ENCODE measurements around the gene MAD2L2.

Gene MAD2L2

GRCh38 chr1:11681071-11681771 lies at the start of gene MAD2L2:
Gene MAD2L2, minus strand, starts transcription at chr1:11681148. Its CDS starts 547 bp downstream, at chr1:11680601.
- FAIRE-seq, result peak; percentile 53
- DNase-seq (ENCODE audit: low spot score), result peak; percentile 97

DNA sequence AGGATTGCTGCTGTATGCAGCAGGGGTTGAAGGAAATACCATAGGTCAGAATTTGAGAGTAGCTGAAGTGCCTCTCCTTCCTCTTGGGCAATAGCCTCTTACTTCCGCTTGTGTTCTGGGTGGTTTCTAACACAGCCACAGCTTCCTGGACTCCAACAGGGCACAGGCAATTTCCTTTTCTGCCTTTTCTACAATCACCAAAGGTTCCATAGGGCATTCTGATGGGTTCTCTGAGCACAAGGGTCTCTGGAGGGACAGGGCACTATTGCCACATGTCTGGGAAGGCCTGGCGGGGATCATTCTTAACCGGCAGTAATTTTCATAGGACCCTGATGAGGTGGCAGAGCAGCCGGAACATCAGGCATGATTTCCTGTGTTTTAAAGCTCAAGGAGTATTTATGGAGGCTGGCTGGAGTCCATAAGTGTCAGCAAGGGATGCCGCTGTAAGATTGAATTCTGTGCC lies 49.5 kb upstream of the MAD2L2 start:
- DNase-seq (ENCODE audit: low spot score) (no peak), FAIRE-seq (no peak)

DNA sequence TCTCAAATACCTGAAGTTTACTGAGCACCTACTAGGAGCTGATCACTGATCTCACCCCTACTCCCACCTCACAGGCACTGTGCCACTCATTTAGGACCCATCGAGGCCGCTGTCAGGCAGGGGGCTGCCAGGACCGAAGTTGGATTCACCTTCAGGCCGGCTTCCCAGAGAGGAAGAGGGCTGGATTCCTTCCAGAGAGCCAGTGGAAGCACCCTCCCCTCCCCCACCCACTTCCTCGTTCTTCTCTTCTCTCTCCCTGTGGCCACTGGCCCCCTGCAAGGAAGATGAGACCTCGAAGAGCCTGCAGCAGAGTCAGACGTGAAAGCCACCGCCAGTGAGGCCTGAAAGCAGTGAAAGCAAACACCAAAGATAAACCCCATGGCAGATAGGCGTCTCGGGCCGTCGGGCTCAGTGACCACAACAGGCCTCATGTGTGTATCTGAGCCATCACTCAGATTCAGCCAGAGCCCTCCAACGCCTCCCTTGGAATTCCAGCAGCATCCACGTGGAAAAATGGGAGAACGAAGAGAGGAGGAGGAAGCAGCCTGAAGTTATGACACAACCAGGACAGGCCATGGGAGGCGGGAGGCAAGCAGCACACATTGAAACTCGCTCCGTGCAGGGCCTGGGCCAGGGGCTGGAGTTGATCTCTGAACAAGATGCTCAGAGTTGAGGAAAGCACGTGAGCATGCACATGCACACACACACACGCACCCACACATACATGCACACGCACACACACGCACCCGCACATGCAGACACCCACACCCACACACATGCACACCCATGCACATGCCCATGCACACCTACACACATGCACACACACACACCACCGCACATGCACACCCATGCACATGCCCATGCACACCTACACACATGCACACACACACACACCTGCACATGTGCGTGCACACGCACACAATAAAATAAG lies 48.8 kb upstream of the MAD2L2 start:
- DNase-seq (ENCODE audit: low spot score) (no peak), FAIRE-seq (peak; percentile 55)

- FAIRE-seq, result no peak
- DNase-seq (ENCODE audit: low spot score), result no peak
These were observed 48.2 kb upstream of the MAD2L2 start for GRCh38 chr1:11729155-11729497.

DNA sequence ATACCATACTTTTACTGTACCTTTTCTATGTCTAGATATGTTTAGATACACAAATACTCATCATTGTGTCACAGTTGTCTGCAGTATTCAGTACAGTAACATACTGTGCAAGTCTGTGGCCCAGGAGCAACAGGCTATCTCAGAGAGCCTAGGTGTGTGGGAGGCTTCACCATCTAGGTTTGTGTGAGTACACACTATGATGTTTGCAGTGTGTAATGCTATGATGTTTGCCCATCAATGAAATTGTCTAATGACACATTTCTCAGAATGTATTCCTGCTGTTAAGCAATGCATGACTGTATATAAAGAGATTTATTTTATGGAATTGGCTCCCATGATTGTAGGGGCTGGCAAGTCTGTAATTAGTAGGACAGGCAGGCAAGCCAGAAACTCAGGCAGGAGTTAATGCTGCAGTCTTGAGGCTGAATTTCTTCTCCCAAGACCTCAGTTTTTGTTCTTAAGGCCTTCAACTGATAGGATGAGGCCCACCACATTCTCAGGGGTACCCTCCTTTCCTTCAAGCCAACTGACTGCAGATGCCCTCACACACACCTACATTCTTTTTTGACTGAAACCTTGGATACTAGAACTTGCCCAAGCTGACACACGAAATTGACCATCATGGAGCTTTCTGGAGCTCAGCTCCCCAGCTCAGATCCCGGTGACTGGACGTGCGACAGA lies 47.3 kb upstream of the MAD2L2 start:
- no peak for FAIRE-seq
- DNase-seq (ENCODE audit: low spot score), result no peak

DNA sequence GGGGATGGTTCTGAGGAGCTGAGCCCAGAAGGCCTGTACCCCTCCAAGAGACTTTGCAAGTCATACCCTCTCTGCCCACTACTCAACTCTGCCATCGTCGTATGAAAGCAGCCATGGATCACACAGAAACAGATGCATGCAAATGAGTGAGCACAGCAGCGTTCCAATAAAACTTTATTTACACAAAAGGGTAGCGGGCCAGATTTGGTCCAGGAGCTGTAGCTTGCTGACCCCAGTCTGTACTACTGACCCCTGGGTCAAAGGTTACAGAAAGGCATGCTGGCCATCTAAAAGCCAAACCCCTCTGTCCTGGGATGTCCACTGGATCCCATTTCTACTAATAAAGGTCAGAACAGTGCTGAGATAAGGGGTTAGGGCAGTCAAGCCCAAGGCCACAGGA lies 46.2 kb upstream of the MAD2L2 start:
- no peak for DNase-seq (ENCODE audit: low spot score)
- FAIRE-seq, result no peak

- FAIRE-seq, result no peak
These were observed 44.7 kb upstream of the MAD2L2 start for GRCh38 chr1:11725616-11726015.

DNA sequence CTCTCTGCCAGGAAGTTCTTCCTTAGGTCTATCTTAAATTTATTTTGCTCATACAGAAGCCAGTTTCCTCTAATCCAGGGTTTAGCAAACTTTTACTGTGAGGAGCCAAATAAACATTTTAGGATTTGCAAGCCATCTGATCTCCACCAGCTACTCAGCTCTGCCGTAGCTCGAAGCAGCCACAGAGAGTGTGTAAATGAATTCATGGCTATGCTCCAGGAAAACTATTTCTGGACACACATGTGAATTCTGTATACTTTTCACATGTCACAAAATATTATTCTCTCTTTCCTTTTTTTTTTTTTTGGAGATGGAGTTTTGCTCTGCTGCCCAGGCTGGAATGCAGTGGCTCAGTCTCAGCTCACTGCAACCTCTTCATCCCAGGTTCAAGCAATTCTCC lies 41.6 kb upstream of the MAD2L2 start:
- no peak for DNase-seq (ENCODE audit: low spot score)
- no peak for FAIRE-seq

More at GRCh38 chr1:11725616-11726015, 44.7 kb upstream of the MAD2L2 start:
- DNase-seq (ENCODE audit: low spot score), result no peak

DNA sequence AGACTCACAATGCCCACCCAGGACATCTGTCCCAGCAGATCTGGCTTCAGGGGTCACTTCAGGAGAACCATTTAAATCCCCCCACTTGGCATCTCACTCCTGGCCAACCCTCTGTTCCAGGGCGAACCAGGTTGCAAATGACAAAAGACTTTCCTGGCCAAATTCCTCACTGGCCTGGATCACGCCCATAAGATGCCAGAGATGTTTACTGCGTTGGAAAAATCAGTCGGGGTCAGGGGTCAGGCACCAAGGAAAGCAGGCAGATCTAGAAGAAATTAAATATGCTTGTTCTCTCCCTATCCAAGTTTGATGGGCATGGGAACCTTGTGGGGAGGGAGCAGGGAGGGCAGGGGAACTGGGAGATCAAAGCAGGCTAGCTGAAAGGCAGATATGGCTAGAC lies 40.4 kb upstream of the MAD2L2 start:
- no peak for DNase-seq (ENCODE audit: low spot score)
- FAIRE-seq, result no peak

DNA sequence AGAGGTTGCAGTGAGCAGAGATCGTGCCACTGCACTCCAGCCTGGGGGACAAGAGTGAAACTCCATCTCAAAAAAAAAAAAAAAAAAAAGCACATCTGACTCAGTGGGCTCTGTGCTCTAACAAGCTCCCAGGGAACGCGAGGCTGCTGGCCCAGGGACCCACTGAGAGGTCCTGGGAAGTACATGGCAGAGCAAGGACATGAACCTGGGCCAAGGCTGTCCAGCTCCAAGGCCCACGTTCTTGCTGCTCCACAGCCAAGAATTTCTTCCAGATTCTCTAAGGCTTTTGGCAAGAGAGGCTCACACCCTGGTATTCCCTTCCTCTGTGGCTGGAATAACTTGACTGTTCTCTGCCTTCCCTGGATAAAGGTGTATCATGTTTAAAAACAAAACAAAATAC lies 39.6 kb upstream of the MAD2L2 start:
- DNase-seq (ENCODE audit: low spot score) (no peak), FAIRE-seq (no peak)

DNA sequence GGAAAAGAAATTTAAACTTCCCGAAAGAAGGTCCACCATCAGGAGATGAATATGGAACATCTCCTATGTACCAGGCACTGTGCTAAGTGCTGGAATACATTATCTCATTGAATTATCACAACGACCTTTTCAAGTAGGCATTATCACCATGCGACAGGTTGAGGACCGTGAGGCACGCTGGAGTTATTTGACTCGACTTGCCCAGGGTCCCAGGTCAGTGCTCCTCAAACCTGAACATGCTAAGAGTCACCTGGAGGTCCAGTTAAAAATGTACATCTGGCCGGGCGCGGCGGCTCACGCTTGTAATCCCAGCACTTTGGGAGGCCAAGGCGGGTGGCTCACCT lies 39.1 kb upstream of the MAD2L2 start:
- DNase-seq (ENCODE audit: low spot score), result no peak
- no peak for FAIRE-seq

DNA sequence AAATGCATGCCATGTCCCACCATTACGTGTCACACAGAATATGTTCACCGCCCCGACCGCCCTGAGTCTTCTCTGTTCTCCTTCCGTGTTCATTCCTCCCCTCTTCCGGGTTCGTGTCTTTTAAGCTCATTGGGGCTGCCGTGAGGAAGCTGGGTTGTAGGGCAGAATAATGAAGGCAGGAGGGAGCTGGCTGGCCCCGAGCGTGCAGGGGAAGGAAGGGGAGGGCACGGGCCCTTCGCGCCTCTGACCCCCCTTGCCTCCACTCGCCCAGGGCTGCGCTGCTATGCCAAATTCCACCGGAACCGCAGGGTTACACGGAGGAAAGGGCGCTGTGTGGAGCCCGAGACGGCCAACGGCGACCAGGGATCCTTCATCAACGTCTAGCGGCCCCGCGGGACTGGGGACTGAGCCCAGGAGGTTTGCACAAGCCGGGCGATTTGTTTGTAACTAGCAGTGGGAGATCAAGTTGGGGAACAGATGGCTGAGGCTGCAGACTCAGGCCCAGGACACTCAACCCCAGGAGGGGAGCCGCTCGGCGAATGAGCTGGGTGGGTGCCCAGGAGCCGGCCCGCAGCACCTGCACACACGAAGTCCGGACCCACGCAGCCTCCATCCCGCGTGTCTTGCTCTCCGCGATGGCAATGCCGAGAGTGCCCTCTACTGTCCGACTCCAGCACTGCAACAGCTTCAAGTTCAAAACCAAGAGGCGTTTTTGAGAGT lies 38.5 kb upstream of the MAD2L2 start:
- FAIRE-seq (peak; percentile 78), DNase-seq (ENCODE audit: low spot score) (peak; percentile 64)

- DNase-seq (ENCODE audit: low spot score) (no peak), FAIRE-seq (no peak)
These were observed 34.1 kb upstream of the MAD2L2 start for GRCh38 chr1:11714831-11715575.

GRCh38 chr1:11713095-11713494 lies 32.1 kb upstream of the MAD2L2 start:
- no peak for FAIRE-seq
- DNase-seq (ENCODE audit: low spot score), result no peak

- FAIRE-seq (no peak), DNase-seq (ENCODE audit: low spot score) (no peak)
These were observed 31.3 kb upstream of the MAD2L2 start for GRCh38 chr1:11712285-11712684.

- no peak for FAIRE-seq
These were observed 30.5 kb upstream of the MAD2L2 start for GRCh38 chr1:11711490-11711889.

GRCh38 chr1:11708554-11709350 lies 27.8 kb upstream of the MAD2L2 start:
- FAIRE-seq (no peak), DNase-seq (ENCODE audit: low spot score) (no peak)

More at GRCh38 chr1:11711490-11711889, 30.5 kb upstream of the MAD2L2 start:
- no peak for DNase-seq (ENCODE audit: low spot score)

- DNase-seq (ENCODE audit: low spot score) (no peak), FAIRE-seq (no peak)
These were observed 26.8 kb upstream of the MAD2L2 start for GRCh38 chr1:11707621-11708276.

GRCh38 chr1:11706292-11706691 lies 25.3 kb upstream of the MAD2L2 start:
- FAIRE-seq, result no peak
- no peak for DNase-seq (ENCODE audit: low spot score)
